Keratinocyte (primary cell): Measurements from ENCODE around the gene LHPP. TPM values are rescaled to one million over a fixed set of nuclear protein-coding genes. Genes with fewer than 3 reads are reported as not detected.

Experiments
- DNase-seq: peaks from one replicate; pipeline ENCODE4 v3.0.0-alpha.2; 2011; ENCODE audit warnings: low read depth, missing footprints, low spot score
- FAIRE-seq: peaks from 2 replicates; lab custom pipeline; 2011; peaks lifted over from hg19 to GRCh38; lab: Jason Lieb, UNC
- H2AFZ ChIP-seq: 2 replicates; pipeline ENCODE4 v1.6.0; 2012; ENCODE audit warnings: low read length, control low read depth, inconsistent platforms; ENCODE audit not compliant: control insufficient read depth
- H3K27ac ChIP-seq: 2 replicates; pipeline ENCODE4 v1.5.1; 2011; ENCODE audit warnings: low read length; ENCODE audit not compliant: control insufficient read depth, insufficient read depth
- H3K27me3 ChIP-seq: 3 replicates; pipeline ENCODE4 v1.6.0; 2011; ENCODE audit warnings: low read length; ENCODE audit not compliant: control insufficient read depth, insufficient read depth; ENCODE audit errors: extremely low read depth
- H3K36me3 ChIP-seq, 2 experiments: 2 replicates in 1 of 2; 3 replicates in 1 of 2; pipeline ENCODE4 v1.5.1; 2011; ENCODE audit warnings: low read length in 2 of 2, mild to moderate bottlenecking in 1 of 2; ENCODE audit not compliant: control insufficient read depth in 2 of 2, insufficient read depth in 2 of 2; ENCODE audit errors: extremely low read depth in 1 of 2
- H3K4me1 ChIP-seq: 3 replicates; pipeline ENCODE4 v1.5.1; 2011; ENCODE audit warnings: low read length; ENCODE audit not compliant: control insufficient read depth, insufficient read depth; ENCODE audit errors: extremely low read depth
- H3K4me2 ChIP-seq: 3 replicates; pipeline ENCODE4 v1.6.0; 2011; ENCODE audit warnings: low read depth, low read length; ENCODE audit not compliant: control insufficient read depth, insufficient read depth; ENCODE audit errors: extremely low read depth
- H3K4me3 ChIP-seq, 3 experiments: fragments of 200-600 bp in 1 of 3; sonication (generic) in 1 of 3; 2 replicates in 2 of 3; 3 replicates in 1 of 3; pipeline ENCODE4 v1.5.1; 2011 to 2016; ENCODE audit warnings: low read length in 3 of 3, mild to moderate bottlenecking in 3 of 3, control low read depth in 2 of 3, inconsistent platforms in 1 of 3, low read depth in 1 of 3, mixed read lengths in 1 of 3, mixed run types in 1 of 3, moderate library complexity in 1 of 3; ENCODE audit not compliant: control insufficient read depth in 2 of 3, insufficient read depth in 2 of 3; ENCODE audit errors: extremely low read depth in 1 of 3
- H3K79me2 ChIP-seq: 2 replicates; pipeline ENCODE4 v1.6.0; 2012; ENCODE audit warnings: low read length; ENCODE audit not compliant: control insufficient read depth, insufficient read depth
- H3K9ac ChIP-seq: 3 replicates; pipeline ENCODE4 v1.6.0; 2011; ENCODE audit warnings: low read length; ENCODE audit not compliant: control insufficient read depth, insufficient read depth; ENCODE audit errors: extremely low read depth
- H3K9me1 ChIP-seq: 3 replicates; pipeline ENCODE4 v1.6.0; 2011; ENCODE audit warnings: low read length; ENCODE audit not compliant: control insufficient read depth, insufficient read depth; ENCODE audit errors: extremely low read depth
- H3K9me3 ChIP-seq: 2 replicates; pipeline ENCODE4 v1.5.1; 2012; ENCODE audit warnings: low read depth, low read length; ENCODE audit not compliant: control insufficient read depth
- H4K20me1 ChIP-seq: 3 replicates; pipeline ENCODE4 v1.6.0; 2011; ENCODE audit warnings: low read length; ENCODE audit not compliant: control insufficient read depth, insufficient read depth; ENCODE audit errors: extremely low read depth
- CTCF ChIP-seq, 3 experiments: IDR thresholded peaks in 1 of 3; conservative IDR thresholded peaks in 1 of 3; optimal IDR thresholded peaks in 1 of 3; 2 replicates in 2 of 3; 3 replicates in 1 of 3; pipeline versions ENCODE3 to v1.5.1; 2011; ENCODE audit warnings: low read length in 3 of 3, mild to moderate bottlenecking in 3 of 3, moderate library complexity in 2 of 3, control low read depth in 1 of 3, inconsistent platforms in 1 of 3; ENCODE audit not compliant: insufficient read depth in 2 of 3; ENCODE audit errors: extremely low read depth in 1 of 3
- EZH2 ChIP-seq: IDR thresholded peaks from one replicate; pipeline ENCODE4 v1.6.1; 2012; ENCODE audit warnings: inconsistent platforms, mild to moderate bottlenecking, low read length, moderate library complexity
- dilution Hi-C: fragments of 300-500 bp; cut with MboI; formaldehyde crosslinking; loops from one replicate; pipeline ENCODE4 v1.7.0; 2020; ENCODE audit warnings: low sequenced_read_pairs; ENCODE audit not compliant: extremely low pct_ligation_motif_present
- polyA plus RNA-seq, 5 experiments: library from polyadenylated mRNA; depleted of rRNA in 3 of 5; stranded (reverse) in 3 of 5; stranded (forward) in 1 of 5; unstranded in 1 of 5; fragments of >200 nt; gene quantifications; 1 replicate in 1 of 5; 2 replicates in 3 of 5; 3 replicates in 1 of 5; pipeline versions ENCODE4 v1.2.1 to v1.2.3, GENCODE V29; 2011 to 2012; ENCODE audit warnings: missing spikeins in 2 of 5, low read depth in 1 of 5, low replicate concordance in 1 of 5

LHPP gene
- polyA plus RNA-seq, 1 donor (not counting 4 experiments of a cell fraction or from before 2014, with no cell fraction given): 13.1 TPM

- Histone ChIP-seq H3K9ac (no peak overlapping the region), H3K27me3 (no peaks in the 10 kb centered on the region), H2AFZ (no peak overlapping the region), H3K27ac (no peak overlapping the region), H4K20me1 (no peaks in the 10 kb centered on the region), H3K9me3 (no peaks in the 10 kb centered on the region), H3K4me1 (peaks cover 3% of the 10 kb centered on the region), H3K4me2 (no peak overlapping the region), H3K36me3 (no peaks in the 10 kb centered on the region), H3K9me1 (no peaks in the 10 kb centered on the region), H3K79me2 (no peaks in the 10 kb centered on the region), H3K4me3 (no peak overlapping the region)
- FAIRE-seq: no peak
- dilution Hi-C loops: no loop called here
- DNase-seq: no peak
- TF ChIP-seq EZH2 (no peak), CTCF (optimal IDR thresholded peaks at IDR 0.05 in 1 of 3, IDR thresholded peaks at IDR 0.05 in 1 of 3, conservative IDR thresholded peaks at IDR 0.05 in 1 of 3; ENCODE audit: extremely low read depth in 1 of 3, insufficient read depth in 2 of 3, low read length in 3 of 3) (no peak)
These were observed 75.6 kb downstream of the LHPP start for GRCh38 chr10:124537166-124537725.

- Histone ChIP-seq H3K36me3 (no peaks in the 10 kb centered on the region), H3K4me1 (no peaks in the 10 kb centered on the region), H3K9ac (no peak overlapping the region), H3K27me3 (no peaks in the 10 kb centered on the region), H4K20me1 (no peaks in the 10 kb centered on the region), H3K9me3 (no peaks in the 10 kb centered on the region), H3K9me1 (no peaks in the 10 kb centered on the region), H3K4me3 (no peak overlapping the region), H3K27ac (no peak overlapping the region), H2AFZ (no peak overlapping the region), H3K4me2 (no peak overlapping the region), H3K79me2 (no peaks in the 10 kb centered on the region)
- dilution Hi-C loops: no loop called here
- DNase-seq (no peak), FAIRE-seq (no peak)
- TF ChIP-seq CTCF (optimal IDR thresholded peaks at IDR 0.05 in 1 of 3, IDR thresholded peaks at IDR 0.05 in 1 of 3, conservative IDR thresholded peaks at IDR 0.05 in 1 of 3; ENCODE audit: extremely low read depth in 1 of 3, insufficient read depth in 2 of 3, low read length in 3 of 3): no peak
- TF ChIP-seq EZH2: no peak
These were observed 76.3 kb downstream of the LHPP start for GRCh38 chr10:124537891-124538290.
